ENCODE data around the gene PCDHA5. TPM values are rescaled to one million over a fixed set of nuclear protein-coding genes. Genes with fewer than 3 reads are reported as not detected.
"Not testable (repeated sequence)": the region's sequence is repeated elsewhere in the genome, so short reads cannot be mapped to it uniquely, and the experiment has no call there.

Gene PCDHA5
- total RNA-seq, 6 experiments from 2014 or later, result not detected

GRCh38 chr5:140833993-140834392 is 12.6 kb downstream of the PCDHA5 start, which contains the start of gene PCDHA7:
Gene PCDHA7 (plus strand): TSS chr5:140834269. CDS start chr5:140834384, 115 bp downstream.
- peak within 1 kb of the TSS; percentile 75 for H3K4me3 Mint-ChIP-seq
- no peaks in the 10 kb centered on the region; the same call in 1 of the 2 replicates for H3K27me3 Mint-ChIP-seq (ENCODE audit: insufficient read depth)
- peak; percentile 3 for DNase-seq
- H3K9me3 Mint-ChIP-seq, result 0 out of 2 replicates have a peak, but pooled peaks cover under 1% of the 10 kb centered on the region
- no peak within 1 kb of the TSS for H3K27ac Mint-ChIP-seq
- peak; percentile 35; the same call in 1 of the 2 replicates for TF ChIP-seq CTCF (IDR thresholded peaks at IDR 0.05)
- H3K36me3 Mint-ChIP-seq (ENCODE audit: low read depth), result peaks cover 8% of the 10 kb centered on the region; the same call in 1 of the 2 replicates
- H3K4me1 Mint-ChIP-seq (ENCODE audit: low read depth), result no peaks in the 10 kb centered on the region

DNA sequence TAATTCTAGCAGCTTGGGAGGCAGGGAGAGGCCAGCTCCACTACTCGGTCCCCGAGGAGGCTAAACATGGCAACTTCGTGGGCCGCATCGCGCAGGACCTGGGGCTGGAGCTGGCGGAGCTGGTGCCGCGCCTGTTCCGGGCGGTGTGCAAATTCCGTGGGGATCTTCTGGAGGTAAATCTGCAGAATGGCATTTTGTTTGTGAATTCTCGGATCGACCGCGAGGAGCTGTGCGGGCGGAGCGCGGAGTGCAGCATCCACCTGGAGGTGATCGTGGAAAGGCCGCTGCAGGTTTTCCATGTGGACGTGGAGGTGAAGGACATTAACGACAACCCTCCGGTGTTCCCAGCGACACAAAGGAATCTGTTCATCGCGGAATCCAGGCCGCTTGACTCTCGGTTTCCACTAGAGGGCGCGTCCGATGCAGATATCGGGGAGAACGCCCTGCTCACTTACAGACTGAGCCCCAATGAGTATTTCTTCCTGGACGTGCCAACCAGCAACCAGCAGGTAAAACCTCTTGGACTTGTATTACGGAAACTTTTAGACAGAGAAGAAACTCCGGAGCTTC is 13.1 kb downstream of the PCDHA5 start:
- H3K36me3 Mint-ChIP-seq (ENCODE audit: low read depth); H3K4me1 Mint-ChIP-seq (ENCODE audit: low read depth); H3K27me3 Mint-ChIP-seq (ENCODE audit: insufficient read depth); H3K27ac Mint-ChIP-seq; H3K9me3 Mint-ChIP-seq; DNase-seq: not testable (repeated sequence)
- H3K4me3 Mint-ChIP-seq, result peak overlapping the region; percentile 75

GRCh38 chr5:140835622-140836510 is 14.5 kb downstream of the PCDHA5 start:
- no peak for DNase-seq
- TF ChIP-seq CTCF (IDR thresholded peaks at IDR 0.05), result no peak
- Mint-ChIP-seq H3K4me1 (ENCODE audit: low read depth) (no peaks in the 10 kb centered on the region), H3K4me3 (no peak overlapping the region), H3K9me3 (0 out of 2 replicates have a peak, but pooled peaks cover 4% of the 10 kb centered on the region), H3K27ac (no peak overlapping the region), H3K27me3 (ENCODE audit: insufficient read depth) (no peaks in the 10 kb centered on the region; the same call in 1 of the 2 replicates), H3K36me3 (ENCODE audit: low read depth) (peaks cover 5% of the 10 kb centered on the region; the same call in 1 of the 2 replicates)

GRCh38 chr5:140840978-140841962 is 19.9 kb downstream of the PCDHA5 start, which contains the start of gene PCDHA8:
Gene PCDHA8 (plus strand): TSS chr5:140841187. CDS start chr5:140841322, 135 bp downstream.
- peaks cover 6% of the 10 kb centered on the region; the same call in 1 of the 2 replicates for H3K36me3 Mint-ChIP-seq (ENCODE audit: low read depth)
- peaks cover 22% of the 10 kb centered on the region for H3K9me3 Mint-ChIP-seq
- no peak for DNase-seq
- peak within 1 kb of the TSS; percentile 54; the same call in 1 of the 2 replicates for H3K4me3 Mint-ChIP-seq
- no peaks in the 10 kb centered on the region; the same call in none of the 2 replicates for H3K27me3 Mint-ChIP-seq (ENCODE audit: insufficient read depth)
- H3K27ac Mint-ChIP-seq, result no peak within 1 kb of the TSS
- TF ChIP-seq CTCF (IDR thresholded peaks at IDR 0.05), result peak; percentile 34
- H3K4me1 Mint-ChIP-seq (ENCODE audit: low read depth), result no peaks in the 10 kb centered on the region

DNA sequence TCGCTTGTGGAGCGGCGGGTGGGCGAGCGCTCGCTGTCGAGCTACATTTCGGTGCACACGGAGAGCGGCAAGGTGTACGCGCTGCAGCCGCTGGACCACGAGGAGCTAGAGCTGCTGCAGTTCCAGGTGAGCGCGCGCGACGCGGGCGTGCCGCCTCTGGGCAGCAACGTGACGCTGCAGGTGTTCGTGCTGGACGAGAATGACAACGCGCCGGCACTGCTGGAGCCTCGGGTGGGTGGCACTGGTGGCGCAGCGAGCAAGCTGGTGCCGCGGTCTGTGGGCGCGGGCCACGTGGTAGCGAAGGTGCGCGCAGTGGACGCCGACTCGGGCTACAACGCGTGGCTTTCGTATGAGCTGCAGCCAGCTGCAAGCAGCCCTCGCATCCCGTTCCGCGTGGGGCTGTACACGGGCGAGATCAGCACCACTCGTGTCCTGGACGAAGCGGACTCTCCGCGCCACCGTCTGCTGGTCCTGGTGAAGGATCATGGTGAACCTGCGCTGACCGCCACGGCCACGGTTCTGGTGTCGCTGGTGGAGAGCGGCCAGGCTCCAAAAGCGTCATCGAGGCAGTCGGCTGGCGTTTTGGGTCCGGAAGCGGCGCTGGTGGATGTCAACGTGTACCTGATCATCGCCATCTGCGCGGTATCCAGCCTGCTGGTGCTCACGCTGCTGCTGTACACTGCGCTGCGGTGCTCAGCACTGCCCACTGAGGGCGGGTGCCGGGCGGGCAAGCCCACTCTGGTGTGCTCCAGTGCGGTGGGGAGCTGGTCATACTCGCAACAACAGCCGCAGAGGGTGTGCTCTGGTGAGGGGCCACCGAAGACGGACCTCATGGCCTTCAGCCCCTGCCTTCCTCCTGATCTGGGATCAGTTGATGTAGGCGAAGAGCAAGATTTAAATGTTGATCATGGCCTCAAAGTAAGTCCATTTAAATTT is 21.7 kb downstream of the PCDHA5 start:
- peaks cover 6% of the 10 kb centered on the region; the same call in 1 of the 2 replicates for H3K36me3 Mint-ChIP-seq (ENCODE audit: low read depth)
- DNase-seq, result no peak
- no peaks in the 10 kb centered on the region; the same call in 1 of the 2 replicates for H3K27me3 Mint-ChIP-seq (ENCODE audit: insufficient read depth)
- no peak overlapping the region for H3K27ac Mint-ChIP-seq
- H3K4me1 Mint-ChIP-seq (ENCODE audit: low read depth), result no peaks in the 10 kb centered on the region
- H3K4me3 Mint-ChIP-seq, result no peak overlapping the region
- peaks cover 22% of the 10 kb centered on the region for H3K9me3 Mint-ChIP-seq
- TF ChIP-seq CTCF (IDR thresholded peaks at IDR 0.05), result no peak

- H3K4me1 Mint-ChIP-seq (ENCODE audit: low read depth); H3K27me3 Mint-ChIP-seq (ENCODE audit: insufficient read depth); H3K9me3 Mint-ChIP-seq; H3K4me3 Mint-ChIP-seq; DNase-seq; H3K36me3 Mint-ChIP-seq (ENCODE audit: low read depth); H3K27ac Mint-ChIP-seq: not testable (repeated sequence)
These were observed 27.0 kb downstream of the PCDHA5 start, which contains the start of gene PCDHA9 for GRCh38 chr5:140848139-140849102. Gene PCDHA9 (plus strand): TSS chr5:140848382. CDS start chr5:140848496, 114 bp downstream.

Data from HFFc6 (cell line).